Smooth muscle cell (in vitro differentiated cells): Measurements from ENCODE around the gene KRTAP5-1. TPM values are rescaled to one million over a fixed set of nuclear protein-coding genes. Genes with fewer than 3 reads are reported as not detected.

Experiments used
- DNase-seq: peaks from one replicate; lab custom pipeline; 2025; ENCODE audit not compliant: unreplicated experiment; lab: John Stamatoyannopoulos, UW
- H2AFZ ChIP-seq: fragments of 200-600 bp; sonication (generic); 2 replicates; pipeline ENCODE4 v1.6.0; 2016; ENCODE audit warnings: antibody characterized with exemption, low read depth, mild to moderate bottlenecking
- H3F3A ChIP-seq: fragments of 200-600 bp; sonication (generic); 2 replicates; pipeline ENCODE4 v1.6.0; 2017; ENCODE audit warnings: antibody characterized with exemption, low read depth
- H3K27ac ChIP-seq: fragments of 200-600 bp; sonication (generic); 2 replicates; pipeline ENCODE4 v1.5.1; 2016; ENCODE audit warnings: low read depth, mild to moderate bottlenecking
- H3K27me3 ChIP-seq: fragments of 200-600 bp; sonication (generic); 2 replicates; pipeline ENCODE4 v1.6.1; 2016; ENCODE audit warnings: low read depth, mild to moderate bottlenecking
- H3K36me3 ChIP-seq: fragments of 200-600 bp; sonication (generic); 2 replicates; pipeline ENCODE4 v1.5.1; 2016; ENCODE audit warnings: low read depth
- H3K4me1 ChIP-seq: fragments of 200-600 bp; sonication (generic); 2 replicates; pipeline ENCODE4 v1.5.1; 2016; ENCODE audit warnings: low read depth
- H3K4me2 ChIP-seq: fragments of 200-600 bp; sonication (generic); 2 replicates; pipeline ENCODE4 v1.6.0; 2016; ENCODE audit warnings: mild to moderate bottlenecking
- H3K4me3 ChIP-seq: fragments of 200-600 bp; sonication (generic); 2 replicates; pipeline ENCODE4 v1.5.1; 2016; ENCODE audit warnings: mild to moderate bottlenecking
- H3K79me2 ChIP-seq: fragments of 200-600 bp; sonication (generic); 2 replicates; pipeline ENCODE4 v1.6.0; 2016; ENCODE audit warnings: low read depth, mild to moderate bottlenecking
- H3K9ac ChIP-seq: fragments of 200-600 bp; sonication (generic); 2 replicates; pipeline ENCODE4 v1.6.0; 2016; ENCODE audit warnings: low read depth
- H3K9me3 ChIP-seq: fragments of 200-600 bp; sonication (generic); replicated peaks from 2 replicates; pipeline ENCODE4 v1.5.1; 2016; ENCODE audit warnings: low read depth
- H4K20me1 ChIP-seq: fragments of 200-600 bp; sonication (generic); 2 replicates; pipeline ENCODE4 v1.6.0; 2016; ENCODE audit warnings: low read depth
- WGBS: methylation state at CpG from one replicate; pipeline ENCODE4 v1.1.7; 2016; ENCODE audit warnings: low lambda C conversion rate; 5-methylcytosine and 5-hydroxymethylcytosine counted together
- polyA plus RNA-seq: library from polyadenylated mRNA; unstranded; fragments of >200 nt; fragmentation: Nextera tagmentation; extraction: Ambion mirVana; gene quantifications from 2 replicates; pipeline ENCODE4 v1.2.1, GENCODE V29; 2016
- total RNA-seq: library from RNA; depleted of rRNA; stranded (reverse); fragments of >200 nt; gene quantifications from 2 replicates; pipeline ENCODE4 v1.2.3, GENCODE V29; 2014
- TF ChIP-seq, protein P1 (sequence below): fragments of 200-600 bp; sonication (generic); IDR thresholded peaks from 2 replicates; pipeline ENCODE4 v1.5.1; 2017; ENCODE audit warnings: borderline replicate concordance, mild to moderate bottlenecking, antibody characterized with exemption; ENCODE audit not compliant: insufficient read depth, poor library complexity, severe bottlenecking

KRTAP5-1 gene
- total and polyA plus RNA-seq, 2 experiments from 2014 or later: not detected

DNA sequence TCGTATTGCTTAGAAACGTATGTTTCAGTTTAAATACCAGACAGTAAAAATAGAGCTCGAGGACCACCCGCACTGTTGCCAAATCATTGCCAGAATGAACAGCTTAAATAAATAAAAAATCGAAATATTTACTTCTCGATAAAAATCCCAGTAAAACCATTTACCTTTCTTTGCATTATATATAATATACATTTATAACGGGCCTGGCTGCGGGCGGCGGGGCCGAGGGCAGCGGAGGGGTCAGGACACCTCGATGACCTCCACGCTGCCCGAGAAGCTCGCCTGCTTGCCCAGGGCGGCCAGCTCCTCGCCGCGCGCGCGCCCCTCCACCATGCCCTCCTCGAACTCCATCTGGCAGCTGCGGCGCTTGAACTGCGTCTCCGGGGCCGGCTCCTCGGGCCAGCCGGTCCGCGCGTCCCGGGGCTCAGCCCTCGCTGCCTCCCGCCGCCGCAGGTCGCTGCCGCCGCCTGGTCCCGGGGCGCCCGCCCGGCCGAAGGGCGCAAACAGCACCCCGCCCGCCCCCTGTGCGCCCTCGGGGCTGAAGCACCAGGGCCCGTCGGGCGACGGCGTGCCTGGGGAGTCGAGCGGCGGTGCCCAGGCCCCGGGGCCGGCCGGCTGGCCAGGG lies 28.7 kb downstream of the KRTAP5-1 start:
- WGBS: 69% methylated on average over 57 of the region's 63 CpGs
- Histone ChIP-seq H3K27me3 (peaks cover 3% of the 10 kb centered on the region), H3K9me3 (no peaks in the 10 kb centered on the region), H3F3A (no peaks in the 10 kb centered on the region), H3K36me3 (no peaks in the 10 kb centered on the region), H3K4me2 (no peak overlapping the region), H3K9ac (no peak overlapping the region), H2AFZ (no peak overlapping the region), H3K79me2 (no peaks in the 10 kb centered on the region), H3K4me3 (no peak overlapping the region), H3K4me1 (peaks cover 11% of the 10 kb centered on the region), H3K27ac (no peak overlapping the region), H4K20me1 (peaks cover 47% of the 10 kb centered on the region)
- DNase-seq: no peak
- TF ChIP-seq, protein P1, sequence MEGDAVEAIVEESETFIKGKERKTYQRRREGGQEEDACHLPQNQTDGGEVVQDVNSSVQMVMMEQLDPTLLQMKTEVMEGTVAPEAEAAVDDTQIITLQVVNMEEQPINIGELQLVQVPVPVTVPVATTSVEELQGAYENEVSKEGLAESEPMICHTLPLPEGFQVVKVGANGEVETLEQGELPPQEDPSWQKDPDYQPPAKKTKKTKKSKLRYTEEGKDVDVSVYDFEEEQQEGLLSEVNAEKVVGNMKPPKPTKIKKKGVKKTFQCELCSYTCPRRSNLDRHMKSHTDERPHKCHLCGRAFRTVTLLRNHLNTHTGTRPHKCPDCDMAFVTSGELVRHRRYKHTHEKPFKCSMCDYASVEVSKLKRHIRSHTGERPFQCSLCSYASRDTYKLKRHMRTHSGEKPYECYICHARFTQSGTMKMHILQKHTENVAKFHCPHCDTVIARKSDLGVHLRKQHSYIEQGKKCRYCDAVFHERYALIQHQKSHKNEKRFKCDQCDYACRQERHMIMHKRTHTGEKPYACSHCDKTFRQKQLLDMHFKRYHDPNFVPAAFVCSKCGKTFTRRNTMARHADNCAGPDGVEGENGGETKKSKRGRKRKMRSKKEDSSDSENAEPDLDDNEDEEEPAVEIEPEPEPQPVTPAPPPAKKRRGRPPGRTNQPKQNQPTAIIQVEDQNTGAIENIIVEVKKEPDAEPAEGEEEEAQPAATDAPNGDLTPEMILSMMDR: no peak

DNA sequence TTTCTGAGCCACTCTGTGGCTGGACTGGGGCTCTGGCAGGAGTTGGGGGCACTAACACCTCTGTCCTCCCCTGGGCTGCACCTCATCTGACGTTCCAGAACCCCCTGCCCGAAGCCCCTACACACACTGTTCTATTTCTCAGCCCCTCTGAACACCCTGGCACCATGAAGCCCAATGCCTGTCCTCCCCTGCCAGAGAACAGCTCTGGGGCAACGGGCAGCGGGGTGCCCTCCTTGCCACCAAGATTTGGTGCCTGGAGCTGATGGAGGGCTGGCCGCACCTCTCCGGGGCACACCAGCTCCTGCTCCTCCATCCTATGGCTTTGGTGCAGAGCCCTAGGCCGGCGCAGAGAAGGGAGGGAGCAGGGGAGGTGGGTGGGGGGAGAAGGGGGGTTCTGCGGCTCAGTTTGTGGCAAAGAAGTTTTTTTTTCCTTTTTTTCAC lies 29.4 kb downstream of the KRTAP5-1 start:
- peaks cover 40% of the 10 kb centered on the region for H4K20me1 ChIP-seq
- H2AFZ ChIP-seq: no peak overlapping the region
- H3K36me3 ChIP-seq: no peaks in the 10 kb centered on the region
- DNase-seq: no peak
- peaks cover 3% of the 10 kb centered on the region for H3K27me3 ChIP-seq
- H3K79me2 ChIP-seq: no peaks in the 10 kb centered on the region
- 88% methylated on average over 9 of the region's 9 CpGs for WGBS
- H3K4me2 ChIP-seq: no peak overlapping the region
- H3F3A ChIP-seq: no peaks in the 10 kb centered on the region
- no peak overlapping the region for H3K9ac ChIP-seq
- peaks cover 11% of the 10 kb centered on the region for H3K4me1 ChIP-seq
- H3K9me3 ChIP-seq: no peaks in the 10 kb centered on the region
- TF ChIP-seq, protein P1: no peak
- no peak overlapping the region for H3K4me3 ChIP-seq
- no peak overlapping the region for H3K27ac ChIP-seq

DNA sequence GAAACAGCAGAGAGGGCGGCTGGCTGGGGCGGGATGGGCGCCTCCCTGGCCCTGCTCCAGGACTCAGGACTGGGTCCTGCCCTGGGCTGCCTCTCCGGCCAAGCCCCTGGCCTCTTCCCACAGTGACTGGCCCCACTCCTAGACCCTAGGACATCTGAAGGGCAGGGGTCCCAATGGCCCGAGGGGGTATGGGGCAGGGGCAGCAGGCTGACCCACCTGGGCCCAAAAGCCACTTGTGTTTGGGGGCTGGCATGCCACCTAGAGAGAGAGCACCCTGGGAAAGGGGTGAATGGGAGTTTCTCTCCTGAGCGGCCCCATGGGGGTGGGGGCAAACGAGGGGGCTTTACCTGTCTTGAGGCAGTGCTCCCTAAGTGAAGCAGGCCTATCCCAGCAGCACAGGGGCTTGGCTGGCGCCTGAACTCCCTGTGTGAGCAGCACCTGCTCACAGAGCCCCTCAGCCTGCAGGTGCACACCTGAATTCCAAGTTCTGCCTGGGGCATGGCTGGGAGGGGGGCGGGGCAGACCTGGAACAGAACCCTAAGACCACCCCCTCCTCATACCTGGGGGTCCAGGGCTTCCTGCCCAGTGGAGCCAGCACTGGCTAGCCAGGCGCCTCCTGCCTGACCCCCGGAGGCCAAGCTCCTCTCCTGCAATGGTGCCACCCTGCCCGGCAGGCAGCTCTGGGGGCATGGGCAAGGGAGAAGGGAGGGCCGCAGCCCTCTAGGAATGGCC lies 29.9 kb downstream of the KRTAP5-1 start:
- no peak overlapping the region for H2AFZ ChIP-seq

More for the DNA sequence above, 29.9 kb downstream of the KRTAP5-1 start:
- H3K27me3 ChIP-seq: peaks cover 3% of the 10 kb centered on the region
- no peaks in the 10 kb centered on the region for H3K79me2 ChIP-seq
- no peaks in the 10 kb centered on the region for H3K36me3 ChIP-seq
- H3K9me3 ChIP-seq: no peaks in the 10 kb centered on the region
- no peaks in the 10 kb centered on the region for H3F3A ChIP-seq
- no peak overlapping the region for H3K4me3 ChIP-seq
- WGBS: 84% methylated on average over 13 of the region's 13 CpGs
- DNase-seq: no peak
- no peak overlapping the region for H3K27ac ChIP-seq
- peaks cover 35% of the 10 kb centered on the region for H4K20me1 ChIP-seq
- H3K4me1 ChIP-seq: peaks cover 11% of the 10 kb centered on the region
- TF ChIP-seq, protein P1: no peak
- H3K9ac ChIP-seq: no peak overlapping the region
- no peak overlapping the region for H3K4me2 ChIP-seq
